Natural killer cell (primary cell): ENCODE measurements around the gene PRR36. TPM values are rescaled to one million over a fixed set of nuclear protein-coding genes. Genes with fewer than 3 reads are reported as not detected.

Experiments used
- ATAC-seq, 3 donors: fragments of 150-1000 bp in 2 of 3; fragments of 200-7000 bp in 1 of 3; cut with Tn5 transposase; 1 replicate in 1 of 3; 2 replicates in 2 of 3; pipeline ENCODE4 v1.10.0; 2021; ENCODE audit warnings: mild to moderate bottlenecking in 2 of 3, moderate library complexity in 2 of 3
- DNase-seq, 2 donors: peaks; one replicate each; pipeline versions ENCODE4 v3.0.0 to v3.0.0-alpha.2; 2013 to 2021; ENCODE audit warnings: mixed read lengths in 1 of 2
- H3K27ac ChIP-seq: one replicate; pipeline ENCODE4 v1.5.1; 2013; ENCODE audit warnings: mild to moderate bottlenecking, low read length
- H3K27me3 ChIP-seq: one replicate; pipeline ENCODE4 v1.6.1; 2013; ENCODE audit warnings: low read length; ENCODE audit not compliant: control insufficient read depth, insufficient read depth
- H3K36me3 ChIP-seq: one replicate; pipeline ENCODE4 v1.6.1; 2013; ENCODE audit warnings: low read length; ENCODE audit not compliant: control insufficient read depth, insufficient read depth
- H3K4me1 ChIP-seq: one replicate; pipeline ENCODE4 v1.6.1; 2013; ENCODE audit warnings: low read length; ENCODE audit not compliant: control insufficient read depth, insufficient read depth
- H3K4me3 ChIP-seq: one replicate; pipeline ENCODE4 v1.5.1; 2013; ENCODE audit warnings: low read length
- H3K9me3 ChIP-seq: one replicate; pipeline ENCODE4 v1.6.1; 2013; ENCODE audit warnings: low read length; ENCODE audit not compliant: control insufficient read depth, insufficient read depth
- H3K27ac Mint-ChIP-seq, 2 donors: one replicate each; pipeline ENCODE4 v1.8.0; 2022; ENCODE audit warnings: mild to moderate bottlenecking in 2 of 2, mixed read lengths in 2 of 2, moderate library complexity in 1 of 2
- H3K27me3 Mint-ChIP-seq, 2 donors: one replicate each; pipeline ENCODE4 v1.8.0; 2022; ENCODE audit warnings: low read depth in 2 of 2, mixed read lengths in 2 of 2
- H3K36me3 Mint-ChIP-seq: one replicate; pipeline ENCODE4 v1.8.0; 2022; ENCODE audit warnings: mixed read lengths
- H3K4me1 Mint-ChIP-seq, 2 donors: one replicate each; pipeline ENCODE4 v1.8.0; 2022; ENCODE audit warnings: mixed read lengths in 2 of 2
- H3K4me3 Mint-ChIP-seq: one replicate; pipeline ENCODE4 v1.8.0; 2022; ENCODE audit warnings: mild to moderate bottlenecking, moderate library complexity, mixed read lengths
- H3K9me3 Mint-ChIP-seq, 2 donors: one replicate each; pipeline ENCODE4 v1.8.0; 2022; ENCODE audit warnings: mixed read lengths in 2 of 2
- CTCF ChIP-seq: fragments of 200-600 bp; IDR thresholded peaks from one replicate; pipeline ENCODE4 v1.8.0; 2022; ENCODE audit warnings: antibody characterized with exemption
- WGBS: methylation state at CpG from one replicate; pipeline ENCODE4 v1.1.7; 2013; ENCODE audit warnings: missing lambda C conversion rate; ENCODE audit not compliant: insufficient coverage; 5-methylcytosine and 5-hydroxymethylcytosine counted together
- intact Hi-C: fragments of 100-400 bp; cut with micrococcal nuclease; formaldehyde crosslinking; loops from one replicate; pipeline ENCODE4 v1.14.2; 2022
- total RNA-seq, 4 donors: library from RNA; stranded (reverse); fragments of 120-200 nt in 1 of 4; gene quantifications; one replicate each; pipeline versions ENCODE4 v1.2.3 to v1.2.4, GENCODE V29; 2013 to 2022

PRR36 gene
- total RNA-seq, 3 donors from 2014 or later (not counting 1 experiment from before 2014, with no cell fraction given), result 0.11 to 0.13 (median 0.12) TPM

- no peak for TF ChIP-seq CTCF
- Mint-ChIP-seq H3K4me3 (no peak overlapping the region), H3K36me3 (no peaks in the 10 kb centered on the region), H3K9me3 (no peaks in the 10 kb centered on the region), H3K27ac (no peak overlapping the region), H3K4me1 (peaks cover 0 to 6% of the 10 kb centered on the region in 2 donors), H3K27me3 (peaks cover 9 to 21% of the 10 kb centered on the region in 2 donors)
- Histone ChIP-seq H3K9me3 (peaks cover 4% of the 10 kb centered on the region), H3K27ac (no peak overlapping the region), H3K36me3 (no peaks in the 10 kb centered on the region), H3K27me3 (peaks cover 29% of the 10 kb centered on the region), H3K4me3 (peak overlapping the region; percentile 18), H3K4me1 (peaks cover 15% of the 10 kb centered on the region)
- ATAC-seq (peak; percentile 75 to 84 (median 80)), DNase-seq (peak; percentile 56 to 79)
- intact Hi-C loops, result no loop called here
- WGBS, result 2% methylated on average over 54 of the region's 67 CpGs
Measured at GRCh38 chr19:7862413-7862951, 11.7 kb downstream of the PRR36 start.

- H3K9me3 ChIP-seq, result peaks cover 4% of the 10 kb centered on the region
- peaks cover 27% of the 10 kb centered on the region for H3K27me3 ChIP-seq
- no peak overlapping the region for H3K27ac Mint-ChIP-seq
- peaks cover 15% of the 10 kb centered on the region for H3K4me1 ChIP-seq
- H3K4me1 Mint-ChIP-seq, result peaks cover 0 to 6% of the 10 kb centered on the region in 2 donors
- intact Hi-C loops, result no loop called here
- H3K4me3 Mint-ChIP-seq, result peak overlapping the region; percentile 35
- peaks cover 9 to 18% of the 10 kb centered on the region in 2 donors for H3K27me3 Mint-ChIP-seq
- no peaks in the 10 kb centered on the region for H3K36me3 ChIP-seq
- no peak for DNase-seq
- peak in 2 of 3 donors; percentile 4 to 17 for ATAC-seq
- H3K4me3 ChIP-seq, result peak overlapping the region; percentile 18
- H3K9me3 Mint-ChIP-seq, result no peaks in the 10 kb centered on the region
- no peak overlapping the region for H3K27ac ChIP-seq
- 21% methylated on average over 63 of the region's 63 CpGs for WGBS
- TF ChIP-seq CTCF, result no peak
- H3K36me3 Mint-ChIP-seq, result no peaks in the 10 kb centered on the region
Measured at GRCh38 chr19:7861619-7862412, 12.4 kb downstream of the PRR36 start.

- Histone ChIP-seq H3K36me3 (no peaks in the 10 kb centered on the region), H3K4me3 (no peak overlapping the region), H3K4me1 (peaks cover 15% of the 10 kb centered on the region), H3K27ac (no peak overlapping the region), H3K9me3 (peaks cover 4% of the 10 kb centered on the region), H3K27me3 (peaks cover 24% of the 10 kb centered on the region)
- WGBS, result 88% methylated on average over 14 of the region's 14 CpGs
- no peak overlapping the region for H3K27ac Mint-ChIP-seq
- H3K36me3 Mint-ChIP-seq, result no peaks in the 10 kb centered on the region
- peaks cover 9 to 16% of the 10 kb centered on the region in 2 donors for H3K27me3 Mint-ChIP-seq
- H3K9me3 Mint-ChIP-seq, result no peaks in the 10 kb centered on the region
- peaks cover 0 to 6% of the 10 kb centered on the region in 2 donors for H3K4me1 Mint-ChIP-seq
- TF ChIP-seq CTCF, result no peak
- ATAC-seq, result no peak
- intact Hi-C loops, result no loop called here
- DNase-seq, result no peak
- H3K4me3 Mint-ChIP-seq, result no peak overlapping the region
Measured at GRCh38 chr19:7860714-7861618, 13.2 kb downstream of the PRR36 start.
